GM18519 (cell line): ENCODE data around the gene DTNB.

Experiments used
- ATAC-seq: cut with Tn5 transposase; IDR thresholded peaks from one replicate; pipeline ENCODE4 v1.9.1; 2021; ENCODE audit warnings: mild to moderate bottlenecking, moderate library complexity; ENCODE audit not compliant: unreplicated experiment, low FRiP score

DTNB gene

DNA sequence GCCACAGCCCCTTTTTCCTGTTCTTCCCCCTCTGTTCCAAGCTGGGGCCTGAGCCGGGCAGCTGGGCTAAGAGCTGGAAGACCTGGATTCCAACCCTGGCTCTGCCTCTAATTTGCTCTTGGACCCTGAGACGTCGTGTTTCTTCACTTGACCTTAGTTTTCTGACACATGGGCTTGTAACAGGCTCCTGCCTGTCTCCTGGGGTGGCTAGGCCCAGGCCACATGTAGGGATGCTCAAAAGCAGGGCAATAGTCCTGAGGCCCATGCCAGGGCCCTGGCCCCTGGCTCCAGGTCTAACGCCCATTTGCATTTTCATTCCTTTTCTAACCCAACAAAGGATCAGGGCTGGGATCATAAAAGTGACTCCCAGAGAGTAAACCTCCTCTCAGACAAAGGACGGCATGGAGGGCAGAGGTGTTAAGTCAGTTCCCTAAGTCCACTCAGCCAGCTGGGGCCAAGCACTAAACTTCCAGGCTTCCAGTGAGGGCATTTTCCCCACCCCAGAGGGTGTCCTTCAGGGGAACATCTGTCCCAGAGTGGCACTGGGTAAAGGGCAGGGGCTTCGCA lies 315.0 kb downstream of the DTNB start:
- no peak for ATAC-seq

DNA sequence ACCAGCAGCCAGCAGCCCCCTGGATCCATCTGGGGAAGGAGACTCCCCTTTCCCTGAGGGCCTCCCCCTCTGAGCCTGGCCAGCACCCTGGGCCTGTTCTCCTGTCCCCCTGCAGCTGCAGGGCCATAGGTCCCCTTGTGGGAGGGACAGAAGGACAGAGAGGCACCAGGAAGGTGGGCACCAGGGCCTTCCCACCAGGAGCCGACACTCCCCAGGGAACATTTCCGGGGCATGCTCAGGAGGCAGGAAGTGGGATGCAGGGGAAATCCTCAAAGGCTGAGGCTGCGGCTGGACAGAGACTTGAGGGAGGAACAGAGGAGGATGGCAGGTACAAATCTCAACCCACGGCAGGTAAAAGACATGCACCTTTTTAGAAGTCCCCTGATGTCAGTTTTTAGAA lies 317.3 kb downstream of the DTNB start:
- no peak for ATAC-seq

DNA sequence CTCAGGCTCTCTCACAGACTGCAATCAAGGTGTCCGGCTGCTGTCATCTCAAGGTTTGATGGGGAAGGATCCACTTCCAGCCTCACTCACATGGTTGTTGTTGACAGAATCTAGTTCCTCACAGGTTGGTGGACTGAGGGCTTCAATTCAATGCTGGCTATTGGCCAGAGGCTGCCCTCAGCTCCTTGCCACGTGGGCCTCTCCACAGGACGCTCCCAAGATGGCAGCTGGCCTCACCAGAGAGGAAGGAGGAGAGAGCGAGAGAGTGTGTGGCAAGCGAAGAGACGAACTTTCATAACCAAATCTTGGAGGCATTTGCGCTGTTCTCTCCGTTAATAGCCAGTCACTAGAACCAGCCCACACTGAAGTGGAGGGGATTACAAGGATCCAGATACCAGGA lies 318.1 kb downstream of the DTNB start:
- no peak for ATAC-seq

DNA sequence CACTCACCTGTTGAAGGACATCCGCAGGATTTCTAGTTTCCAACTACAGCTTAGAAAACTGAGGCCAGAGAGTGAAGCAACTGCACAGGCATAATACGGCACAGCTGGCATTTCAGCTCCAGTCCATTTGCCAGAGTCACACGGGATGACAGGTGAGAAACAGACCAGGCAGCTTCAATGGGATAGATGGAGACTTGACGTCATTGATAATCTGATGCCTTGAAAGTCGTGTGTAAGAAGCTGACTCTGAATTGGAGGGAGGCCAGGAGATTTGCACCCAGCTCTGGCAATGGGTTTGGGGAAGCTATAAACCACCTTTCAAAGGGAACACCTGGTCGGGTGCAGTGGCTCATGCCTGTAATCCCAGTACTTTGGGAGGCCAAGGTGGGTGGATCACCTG lies 319.3 kb downstream of the DTNB start:
- ATAC-seq, result no peak

DNA sequence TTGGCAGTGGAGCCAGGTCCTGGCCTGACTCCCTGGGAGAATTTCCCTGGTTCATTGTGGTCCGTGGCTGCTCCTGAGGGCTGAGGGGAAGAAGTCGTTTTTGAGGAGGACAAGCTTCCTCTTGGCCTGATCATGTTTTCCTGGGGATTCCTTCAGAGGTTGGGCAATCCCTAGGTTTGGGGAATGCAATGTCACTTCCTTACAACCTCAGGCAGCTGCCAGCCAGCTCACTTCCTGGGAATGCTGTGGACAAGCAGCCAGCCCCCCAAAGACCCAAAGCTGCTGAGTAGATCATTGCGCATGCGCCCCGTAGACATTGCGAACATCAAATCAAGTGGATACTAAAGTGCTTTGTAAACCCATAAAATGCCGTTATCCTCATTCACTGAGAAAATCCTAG lies 324.0 kb downstream of the DTNB start:
- ATAC-seq, result no peak

DNA sequence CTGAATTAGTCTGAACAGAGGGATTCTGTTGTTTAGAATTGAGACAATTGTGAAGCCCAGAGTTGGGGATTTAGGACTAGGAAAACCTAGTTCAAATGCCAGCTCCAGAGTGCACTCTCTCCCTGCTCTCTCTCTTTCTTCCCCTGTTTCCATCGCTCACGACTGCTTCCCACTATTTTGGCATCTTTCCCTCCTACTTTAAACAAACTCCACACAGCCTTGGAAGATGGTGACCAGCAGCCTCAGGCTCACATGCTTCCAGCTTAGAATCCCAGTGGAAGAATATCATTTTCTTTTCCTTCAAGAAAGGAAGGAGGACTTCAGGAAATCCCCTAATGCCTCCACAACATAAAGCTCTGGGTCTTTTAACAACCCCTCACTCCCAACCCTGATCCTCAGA lies 325.5 kb downstream of the DTNB start:
- no peak for ATAC-seq

DNA sequence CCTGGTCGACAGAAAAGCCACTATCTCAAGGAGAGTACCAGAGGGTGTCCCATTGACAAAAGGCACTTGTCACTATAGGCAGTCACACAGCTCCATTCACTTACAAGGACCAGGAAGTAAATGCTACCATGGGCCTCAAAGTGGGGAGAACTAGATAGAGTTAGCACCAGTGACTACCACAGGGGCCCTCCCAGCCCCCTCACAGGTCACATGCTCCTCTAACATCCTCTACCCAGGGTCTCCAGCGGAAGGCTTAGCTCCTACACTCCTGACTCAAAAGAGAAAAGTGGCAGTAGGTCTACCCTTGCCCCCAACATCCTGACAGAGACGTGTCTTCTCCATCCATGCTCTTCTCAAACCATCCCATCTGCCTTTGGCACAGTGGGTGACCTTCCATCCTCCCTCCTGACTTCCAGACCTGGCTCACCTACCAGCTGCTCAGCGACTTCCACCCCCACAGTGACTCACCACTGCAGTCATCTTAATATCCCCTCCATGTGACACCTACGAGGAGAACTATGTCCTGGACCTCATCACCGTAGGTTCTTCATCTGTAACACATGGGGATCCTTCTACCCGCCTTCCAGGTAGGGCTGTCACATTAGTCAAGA lies 326.1 kb downstream of the DTNB start:
- ATAC-seq, result no peak

DNA sequence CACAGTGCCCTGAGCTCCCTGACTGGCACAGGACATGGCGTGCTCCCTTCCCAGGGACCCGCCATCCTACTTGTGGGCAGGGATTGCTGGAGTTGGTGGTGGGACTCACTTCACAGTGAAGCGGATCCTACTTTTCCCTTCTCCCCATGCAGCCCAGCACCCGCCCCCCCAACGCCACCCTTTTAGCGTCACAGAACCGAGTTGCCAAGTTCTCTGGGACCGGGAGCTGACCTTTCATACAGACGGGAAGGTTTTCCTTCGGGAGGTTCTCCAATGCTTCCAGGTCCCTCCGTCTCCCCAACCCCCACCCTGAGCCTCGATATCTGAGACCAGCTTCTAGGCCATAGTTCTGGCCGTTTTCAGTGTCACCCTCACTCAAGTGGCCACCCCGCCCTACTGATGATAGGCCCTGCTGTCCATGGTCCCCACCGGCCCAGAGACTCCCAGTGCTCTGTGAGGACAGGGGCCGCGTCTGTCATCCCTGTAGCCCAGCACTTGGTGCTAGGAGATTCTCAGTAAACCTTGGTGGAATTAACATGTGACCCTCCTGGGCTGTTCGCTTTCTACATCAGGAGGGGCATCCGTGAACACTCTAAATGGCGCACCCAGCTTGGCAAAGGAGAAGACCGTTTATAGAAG lies 330.1 kb downstream of the DTNB start:
- ATAC-seq, result no peak

DNA sequence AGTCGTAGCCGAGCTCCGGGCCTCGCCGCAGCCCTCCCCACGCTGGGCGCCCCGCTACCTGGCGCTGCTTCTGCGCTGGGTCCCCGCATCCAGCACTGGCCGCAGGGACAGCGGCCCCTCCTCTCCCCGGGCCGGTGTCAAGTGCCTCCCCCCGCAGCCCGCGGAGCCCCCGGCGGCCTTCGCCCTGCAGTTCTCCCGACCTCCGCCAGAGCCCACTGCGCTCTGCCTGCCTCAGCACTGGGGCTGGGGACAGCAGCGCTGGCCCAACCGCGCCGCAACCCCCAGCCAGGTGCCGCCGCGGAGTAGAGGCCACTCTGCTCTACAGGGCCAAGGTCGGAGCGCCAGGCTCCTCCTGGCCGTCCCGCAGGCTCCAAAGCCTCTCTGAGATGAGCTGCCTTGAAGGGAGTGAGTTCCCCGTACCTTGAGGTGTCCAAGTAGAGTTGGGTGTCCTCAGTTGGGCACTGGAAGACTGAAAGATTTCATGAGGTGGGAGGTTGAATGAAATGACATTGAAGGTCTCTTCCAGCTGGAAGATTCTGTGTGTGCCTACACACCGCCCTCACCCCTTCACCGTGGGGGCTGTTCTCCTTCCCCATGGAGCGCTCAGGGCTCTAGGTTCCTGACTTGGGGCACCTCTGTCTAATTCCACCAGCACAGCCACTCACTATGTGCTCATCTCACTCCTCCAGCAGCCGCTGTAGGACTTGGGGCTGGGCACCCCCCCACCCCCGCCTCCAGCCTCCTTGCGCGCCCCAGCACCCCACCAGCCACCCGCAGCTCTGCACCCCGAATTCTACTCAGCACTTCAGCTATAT lies 330.8 kb downstream of the DTNB start:
- peak; percentile 53 for ATAC-seq

DNA sequence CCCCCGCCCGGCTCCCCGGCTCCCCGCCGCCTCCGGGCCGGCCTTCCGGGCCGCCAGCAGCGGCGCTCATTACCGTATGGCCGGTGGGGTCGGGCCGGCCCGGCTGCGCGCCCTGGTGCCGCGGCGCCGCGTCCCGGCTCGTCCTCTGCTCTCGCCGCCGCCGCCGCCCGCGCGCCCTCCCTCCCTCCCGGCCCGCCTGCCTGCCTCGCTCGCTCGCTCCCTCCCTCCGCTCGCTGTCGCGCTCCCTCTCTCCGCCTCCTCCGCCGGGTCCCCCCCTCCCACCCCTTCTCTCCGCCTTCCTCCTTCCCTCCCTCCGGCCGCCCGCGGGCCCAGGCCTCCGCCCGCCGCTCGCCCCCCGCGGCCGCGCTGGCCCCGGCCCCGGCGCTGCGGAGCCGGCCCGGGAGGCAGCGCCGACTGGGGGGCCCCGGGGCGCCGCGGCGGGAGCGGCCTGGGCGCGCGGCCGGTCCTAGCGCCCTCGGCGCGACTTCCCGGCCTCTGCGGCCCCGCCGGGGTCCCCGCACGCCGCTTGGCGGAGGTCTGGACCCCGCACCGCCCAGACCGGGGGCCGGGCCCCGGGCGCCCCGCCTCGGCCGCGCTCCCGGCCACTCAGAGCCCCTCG lies 331.5 kb downstream of the DTNB start, which contains the start of gene DNMT3A:
Gene DNMT3A, minus strand, starts transcription at position 173 of the 619 bp plus-strand sequence. CDS start 27,941 bp downstream, outside the sequence.
- peak; percentile 24 for ATAC-seq

DNA sequence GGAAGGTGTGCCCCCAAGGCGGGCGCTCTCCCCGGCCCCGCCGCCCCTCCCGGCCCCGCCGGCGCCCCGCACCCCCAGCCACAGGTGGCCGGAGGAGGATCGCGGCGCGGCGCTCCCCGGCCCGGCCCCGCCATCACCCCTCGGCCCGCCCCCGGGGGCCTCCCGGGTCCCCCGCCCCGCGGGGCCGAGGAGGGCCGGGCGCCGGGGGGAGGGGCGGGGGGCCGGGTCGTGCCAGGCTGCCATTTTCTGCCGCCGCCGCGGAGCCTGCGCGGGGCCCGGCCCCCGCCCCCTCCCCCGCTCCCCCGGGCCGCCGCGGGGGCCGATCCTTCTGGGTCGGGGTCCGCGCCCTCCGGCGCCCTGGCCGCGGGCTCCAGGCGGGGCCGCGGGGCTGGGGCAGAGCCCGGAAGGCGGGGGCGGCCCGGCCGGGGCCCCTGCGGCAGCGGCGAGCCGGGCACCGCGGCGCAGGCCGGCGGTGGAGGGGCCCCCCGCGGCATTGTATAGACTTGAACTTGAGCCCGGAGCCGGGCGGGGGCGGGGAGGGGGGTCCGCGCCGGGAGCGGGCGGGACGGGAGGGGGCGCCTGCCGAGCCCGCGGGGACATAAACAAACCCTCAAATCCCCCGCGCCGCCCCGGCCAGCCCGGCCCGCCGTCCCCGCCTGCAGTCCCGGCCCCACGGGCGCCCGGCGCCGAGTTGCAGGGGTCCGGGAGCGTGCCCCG lies 332.2 kb downstream of the DTNB start:
- ATAC-seq, result no peak

DNA sequence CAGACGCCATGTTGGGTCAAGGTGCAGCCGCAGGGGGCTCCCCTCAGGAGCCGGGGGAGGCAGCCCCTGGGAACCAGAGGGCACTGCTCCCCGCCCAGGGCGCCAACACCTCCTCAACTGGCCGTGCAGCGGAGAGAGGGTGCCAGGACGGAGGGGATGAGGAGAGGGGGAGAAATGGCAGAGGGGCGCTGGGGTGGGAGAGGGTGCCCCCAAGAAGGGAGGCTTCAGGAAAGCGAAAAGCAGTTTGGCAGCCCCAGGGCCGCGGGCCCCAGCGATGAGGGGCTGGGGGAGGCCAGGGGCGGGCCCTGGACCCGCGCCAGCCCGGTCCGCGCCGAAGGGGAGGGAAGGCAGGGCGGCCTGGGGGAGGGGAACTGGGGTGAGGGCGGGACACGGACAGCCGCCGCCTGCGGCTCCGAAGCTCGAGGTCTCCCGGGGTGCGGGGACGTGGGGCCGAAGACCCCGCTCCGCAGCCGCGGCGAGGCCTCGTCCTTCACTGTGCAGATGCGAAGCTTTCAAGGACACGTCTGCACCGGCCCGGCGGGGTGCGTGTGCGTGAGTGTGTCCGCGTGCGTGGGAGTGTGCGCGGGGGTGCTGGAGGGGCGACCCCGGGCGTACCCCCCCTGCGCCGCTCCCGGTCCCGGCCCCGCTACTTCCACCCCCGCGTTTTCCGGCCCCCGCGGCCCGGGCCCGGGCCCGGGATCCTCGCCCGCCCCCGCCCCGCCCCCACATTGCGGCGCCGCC lies 333.0 kb downstream of the DTNB start:
- ATAC-seq, result no peak

DNA sequence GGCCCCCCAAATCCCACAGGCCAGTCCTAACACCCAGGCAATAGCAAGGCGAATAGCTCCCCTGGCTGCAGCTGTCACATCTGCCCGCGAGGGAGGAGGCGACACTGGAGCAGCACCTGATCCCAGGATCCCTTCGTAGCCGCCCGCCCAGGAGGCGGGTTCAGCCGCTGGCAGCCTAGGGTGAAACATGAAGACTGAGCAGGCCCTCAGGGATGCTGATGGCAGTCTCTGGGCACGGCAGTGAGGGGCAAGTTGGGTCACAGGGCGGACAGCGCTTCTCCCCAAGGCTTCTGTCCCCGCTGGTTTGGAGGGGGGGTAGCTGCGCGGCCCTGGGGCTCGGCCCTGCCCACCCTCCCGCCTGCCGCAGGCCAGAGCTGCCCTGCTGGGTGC lies 333.6 kb downstream of the DTNB start:
- no peak for ATAC-seq

DNA sequence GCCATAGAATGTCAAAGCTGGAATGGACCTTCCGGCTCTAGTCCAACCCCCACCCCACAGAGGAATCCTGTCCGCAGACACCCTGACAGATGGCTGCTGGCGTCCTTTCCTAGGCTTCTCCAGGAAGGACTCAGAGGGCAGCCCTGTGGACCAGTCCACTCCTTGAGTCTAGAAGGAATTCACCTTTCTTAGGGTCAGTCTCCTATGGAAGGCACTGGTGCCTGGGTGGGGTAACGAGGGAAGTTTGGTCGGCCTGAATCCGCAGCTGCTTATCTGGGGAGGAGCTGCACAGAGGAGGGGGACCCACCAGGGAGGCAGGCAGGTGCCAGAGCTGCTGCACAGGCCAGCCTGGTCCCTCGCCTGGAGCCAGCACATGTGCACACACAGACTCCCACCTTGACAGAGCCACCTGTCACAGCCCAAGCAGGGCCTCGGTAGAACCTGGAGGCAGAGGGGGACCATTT lies 334.1 kb downstream of the DTNB start:
- ATAC-seq, result no peak

DNA sequence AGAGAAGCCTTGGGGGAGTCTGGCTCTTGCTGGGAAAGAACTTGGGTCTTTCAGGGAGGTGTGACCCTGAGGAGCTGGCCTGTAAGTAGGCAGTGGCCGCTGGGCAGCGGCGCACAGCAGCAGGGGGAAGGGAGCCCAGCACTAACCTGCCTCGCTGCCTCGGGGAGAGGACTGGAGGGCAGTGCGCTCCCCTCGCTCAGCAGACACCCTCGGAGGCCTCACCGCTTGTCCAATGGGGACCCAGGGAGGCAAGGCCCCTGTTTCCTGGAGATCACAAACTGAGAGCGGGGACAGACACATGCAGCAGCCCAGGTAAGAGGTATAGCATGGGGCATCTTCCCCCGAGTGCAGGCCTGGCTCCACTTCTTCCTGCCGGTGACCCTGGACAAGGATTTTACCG lies 335.0 kb downstream of the DTNB start:
- no peak for ATAC-seq

DNA sequence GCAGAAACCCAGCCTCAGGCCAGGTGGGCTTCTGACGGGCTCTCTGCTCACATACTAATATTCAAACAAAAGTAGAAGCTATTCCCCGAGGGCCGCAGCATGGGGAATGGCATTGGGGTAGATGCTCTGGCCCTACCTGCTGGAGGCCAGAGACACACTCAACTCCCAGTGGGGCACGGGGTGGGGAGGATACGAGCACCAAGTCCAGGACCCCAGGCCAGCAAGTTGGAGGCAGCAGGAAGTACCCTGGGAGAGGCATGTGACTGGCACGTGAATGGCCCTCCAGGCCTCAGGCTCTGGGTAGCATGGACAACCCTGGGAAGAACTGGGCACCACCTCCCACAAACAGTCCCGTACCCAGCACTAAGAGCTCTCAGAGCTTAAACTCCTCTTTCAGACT lies 335.5 kb downstream of the DTNB start:
- no peak for ATAC-seq

DNA sequence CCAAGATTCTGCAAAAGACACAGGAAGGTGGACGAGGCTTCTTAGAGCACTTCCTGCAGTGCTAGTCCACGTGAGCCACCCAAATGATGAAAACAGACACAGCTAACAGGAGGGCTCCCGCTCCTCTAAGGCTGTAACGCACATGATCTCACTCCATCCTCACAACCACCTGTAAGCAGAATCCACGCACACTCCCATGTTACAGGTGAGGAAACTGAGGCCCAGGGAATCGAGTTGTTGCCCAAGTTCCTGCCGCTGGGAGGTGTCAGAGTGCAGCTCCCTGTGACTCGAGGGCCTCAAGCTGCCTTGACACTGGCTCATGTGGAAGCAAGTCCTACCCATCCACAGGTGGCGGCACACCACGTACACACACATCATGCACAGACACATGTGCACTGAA lies 336.1 kb downstream of the DTNB start:
- ATAC-seq, result no peak

DNA sequence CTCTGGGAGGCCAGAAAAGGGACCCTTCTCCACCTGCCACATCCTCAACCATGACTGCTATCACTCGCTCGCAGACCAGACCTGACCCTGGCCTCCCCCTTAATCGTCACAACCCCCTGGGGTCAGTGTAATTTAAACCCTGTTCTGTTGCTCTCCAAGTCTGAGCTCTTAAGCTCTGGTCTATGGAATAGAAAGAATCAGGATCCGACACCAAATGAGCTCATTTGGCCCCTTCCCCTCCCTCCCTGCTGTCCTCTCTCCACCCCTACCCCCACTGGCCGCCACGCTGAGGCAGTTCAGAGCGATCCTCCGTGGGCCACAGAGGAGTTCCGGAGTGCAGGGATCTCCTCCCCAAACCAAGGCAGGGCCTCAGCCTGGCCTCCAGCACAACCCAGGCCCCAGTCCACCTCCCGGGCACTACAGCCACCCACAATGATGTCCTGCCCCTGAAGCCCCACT lies 337.0 kb downstream of the DTNB start:
- no peak for ATAC-seq

DNA sequence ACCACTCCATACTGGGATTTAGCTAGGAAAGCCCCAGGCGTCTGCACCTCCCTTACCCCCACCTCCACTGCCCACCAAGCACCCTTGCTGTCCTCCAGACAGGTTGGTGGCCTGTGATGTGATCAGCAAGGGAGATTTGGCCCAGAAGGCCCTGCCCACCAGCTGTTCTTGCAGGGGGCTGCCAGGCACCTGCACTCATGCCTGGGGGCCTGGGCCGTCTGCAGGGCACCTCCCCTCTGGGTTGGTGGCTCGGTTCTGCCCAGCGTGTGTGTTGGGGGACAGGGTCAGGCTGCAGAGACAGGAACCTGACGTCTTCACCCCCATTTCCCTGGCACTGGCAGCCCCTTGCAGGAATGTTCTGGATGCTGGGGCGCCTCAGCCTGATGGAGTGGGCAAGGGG lies 337.4 kb downstream of the DTNB start:
- no peak for ATAC-seq
